ENCODE results near the gene CDKAL1.
"Not testable (repeated sequence)": the region's sequence is repeated elsewhere in the genome, so short reads cannot be mapped to it uniquely, and the experiment has no call there.

Gene CDKAL1

DNA sequence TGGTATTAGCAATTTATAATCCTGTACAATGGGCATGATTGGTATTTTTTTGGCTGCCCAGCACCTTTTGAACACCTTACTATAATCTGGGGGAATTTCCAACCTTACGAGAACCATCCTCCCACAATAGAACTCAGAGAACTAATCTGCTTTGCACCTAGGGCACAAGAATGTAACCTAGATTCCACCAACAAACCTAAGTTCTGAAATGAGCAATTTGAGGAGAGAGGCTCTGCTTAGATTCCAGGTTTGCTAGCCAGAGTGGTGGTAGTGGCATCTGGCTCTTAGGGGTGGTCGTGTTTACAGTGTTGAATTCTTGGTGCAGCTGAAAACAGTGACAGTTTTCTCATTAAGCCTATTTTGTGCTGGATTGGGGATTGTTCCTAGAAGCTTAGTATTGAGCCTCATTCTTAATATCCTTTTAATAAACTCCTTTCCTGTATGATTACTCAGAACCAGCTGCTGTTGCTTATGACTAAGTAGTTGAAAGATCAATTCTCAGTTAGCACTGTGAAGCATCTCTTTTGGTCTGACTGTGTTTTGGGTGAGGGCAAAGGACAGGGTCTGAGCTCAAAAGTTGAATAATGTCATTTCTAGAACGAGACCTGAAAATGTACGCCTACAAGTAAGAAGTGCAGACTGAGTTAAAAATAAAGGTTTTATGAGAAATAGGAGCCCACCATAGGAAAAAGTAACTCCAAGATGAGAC is 385.6 kb downstream of the CDKAL1 start:
- no peak overlapping the region for H3K4me3 ChIP-seq (IDR thresholded peaks at IDR 0.05; ENCODE audit: insufficient read depth, low read depth, low read length)
- H3K4me1 ChIP-seq (ENCODE audit: low read depth, poor library complexity, severe bottlenecking): no peaks in the 10 kb centered on the region
- no peaks in the 10 kb centered on the region for H3K36me3 ChIP-seq (ENCODE audit: insufficient read depth)
- H4K20me1 ChIP-seq (ENCODE audit: insufficient read depth): no peaks in the 10 kb centered on the region
- TF ChIP-seq, protein P1, sequence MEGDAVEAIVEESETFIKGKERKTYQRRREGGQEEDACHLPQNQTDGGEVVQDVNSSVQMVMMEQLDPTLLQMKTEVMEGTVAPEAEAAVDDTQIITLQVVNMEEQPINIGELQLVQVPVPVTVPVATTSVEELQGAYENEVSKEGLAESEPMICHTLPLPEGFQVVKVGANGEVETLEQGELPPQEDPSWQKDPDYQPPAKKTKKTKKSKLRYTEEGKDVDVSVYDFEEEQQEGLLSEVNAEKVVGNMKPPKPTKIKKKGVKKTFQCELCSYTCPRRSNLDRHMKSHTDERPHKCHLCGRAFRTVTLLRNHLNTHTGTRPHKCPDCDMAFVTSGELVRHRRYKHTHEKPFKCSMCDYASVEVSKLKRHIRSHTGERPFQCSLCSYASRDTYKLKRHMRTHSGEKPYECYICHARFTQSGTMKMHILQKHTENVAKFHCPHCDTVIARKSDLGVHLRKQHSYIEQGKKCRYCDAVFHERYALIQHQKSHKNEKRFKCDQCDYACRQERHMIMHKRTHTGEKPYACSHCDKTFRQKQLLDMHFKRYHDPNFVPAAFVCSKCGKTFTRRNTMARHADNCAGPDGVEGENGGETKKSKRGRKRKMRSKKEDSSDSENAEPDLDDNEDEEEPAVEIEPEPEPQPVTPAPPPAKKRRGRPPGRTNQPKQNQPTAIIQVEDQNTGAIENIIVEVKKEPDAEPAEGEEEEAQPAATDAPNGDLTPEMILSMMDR (conservative IDR thresholded peaks at IDR 0.05; ENCODE audit: low read depth, low read length): no peak
- H3K27me3 ChIP-seq (ENCODE audit: insufficient read depth, low read depth): no peaks in the 10 kb centered on the region
- H2AFZ ChIP-seq (ENCODE audit: low read depth): no peak overlapping the region
- no peaks in the 10 kb centered on the region for H3K79me2 ChIP-seq (ENCODE audit: insufficient read depth, low read depth)
- no peak overlapping the region for H3K9ac ChIP-seq
- H3K4me2 ChIP-seq: no peak overlapping the region
- H3K27ac ChIP-seq: no peak overlapping the region

- no peak overlapping the region for H2AFZ ChIP-seq (ENCODE audit: low read depth)
- TF ChIP-seq, protein P1 (conservative IDR thresholded peaks at IDR 0.05; ENCODE audit: low read depth, low read length): no peak
Observed at GRCh38 chr6:20921578-20921977, 387.3 kb downstream of the CDKAL1 start.

GRCh38 chr6:20922743-20923142 is 388.5 kb downstream of the CDKAL1 start:
- no peaks in the 10 kb centered on the region for H4K20me1 ChIP-seq (ENCODE audit: insufficient read depth)
- no peak overlapping the region for H3K4me3 ChIP-seq (IDR thresholded peaks at IDR 0.05; ENCODE audit: insufficient read depth, low read depth, low read length)
- no peaks in the 10 kb centered on the region for H3K27me3 ChIP-seq (ENCODE audit: insufficient read depth, low read depth)
- H3K79me2 ChIP-seq (ENCODE audit: insufficient read depth, low read depth): no peaks in the 10 kb centered on the region
- TF ChIP-seq, protein P1 (conservative IDR thresholded peaks at IDR 0.05; ENCODE audit: low read depth, low read length): no peak
- no peaks in the 10 kb centered on the region for H3K4me1 ChIP-seq (ENCODE audit: low read depth, poor library complexity, severe bottlenecking)
- H3K27ac ChIP-seq: no peak overlapping the region
- H3K36me3 ChIP-seq (ENCODE audit: insufficient read depth): no peaks in the 10 kb centered on the region
- H3K9ac ChIP-seq: no peak overlapping the region
- no peak overlapping the region for H2AFZ ChIP-seq (ENCODE audit: low read depth)
- H3K4me2 ChIP-seq: no peak overlapping the region

More at GRCh38 chr6:20921578-20921977, 387.3 kb downstream of the CDKAL1 start:
- no peak overlapping the region for H3K4me3 ChIP-seq (IDR thresholded peaks at IDR 0.05; ENCODE audit: insufficient read depth, low read depth, low read length)
- H3K79me2 ChIP-seq (ENCODE audit: insufficient read depth, low read depth): no peaks in the 10 kb centered on the region
- no peak overlapping the region for H3K4me2 ChIP-seq
- no peaks in the 10 kb centered on the region for H4K20me1 ChIP-seq (ENCODE audit: insufficient read depth)
- no peaks in the 10 kb centered on the region for H3K36me3 ChIP-seq (ENCODE audit: insufficient read depth)
- no peak overlapping the region for H3K9ac ChIP-seq
- H3K4me1 ChIP-seq (ENCODE audit: low read depth, poor library complexity, severe bottlenecking): no peaks in the 10 kb centered on the region
- no peak overlapping the region for H3K27ac ChIP-seq
- H3K27me3 ChIP-seq (ENCODE audit: insufficient read depth, low read depth): no peaks in the 10 kb centered on the region

- H3K4me2 ChIP-seq; H3K27ac ChIP-seq; H4K20me1 ChIP-seq (ENCODE audit: insufficient read depth); H3K27me3 ChIP-seq (ENCODE audit: insufficient read depth, low read depth); H3K4me3 ChIP-seq (IDR thresholded peaks at IDR 0.05; ENCODE audit: insufficient read depth, low read depth, low read length); H3K4me1 ChIP-seq (ENCODE audit: low read depth, poor library complexity, severe bottlenecking); H3K9ac ChIP-seq; H2AFZ ChIP-seq (ENCODE audit: low read depth); H3K36me3 ChIP-seq (ENCODE audit: insufficient read depth); H3K79me2 ChIP-seq (ENCODE audit: insufficient read depth, low read depth): not testable (repeated sequence)
Observed at GRCh38 chr6:20924094-20924493, 389.8 kb downstream of the CDKAL1 start.

GRCh38 chr6:20924911-20925543 is 390.8 kb downstream of the CDKAL1 start:
- H2AFZ ChIP-seq (ENCODE audit: low read depth): no peak overlapping the region
- H3K4me3 ChIP-seq (IDR thresholded peaks at IDR 0.05; ENCODE audit: insufficient read depth, low read depth, low read length): no peak overlapping the region
- TF ChIP-seq, protein P1 (conservative IDR thresholded peaks at IDR 0.05; ENCODE audit: low read depth, low read length): no peak
- no peak overlapping the region for H3K4me2 ChIP-seq
- H4K20me1 ChIP-seq (ENCODE audit: insufficient read depth): no peaks in the 10 kb centered on the region
- no peaks in the 10 kb centered on the region for H3K4me1 ChIP-seq (ENCODE audit: low read depth, poor library complexity, severe bottlenecking)
- H3K27ac ChIP-seq: no peak overlapping the region
- H3K36me3 ChIP-seq (ENCODE audit: insufficient read depth): no peaks in the 10 kb centered on the region
- H3K9ac ChIP-seq: no peak overlapping the region
- H3K27me3 ChIP-seq (ENCODE audit: insufficient read depth, low read depth): no peaks in the 10 kb centered on the region
- no peaks in the 10 kb centered on the region for H3K79me2 ChIP-seq (ENCODE audit: insufficient read depth, low read depth)
